ENCODE measurements around the gene ZNF560.
"Not testable (repeated sequence)": the region's sequence is repeated elsewhere in the genome, so short reads cannot be mapped to it uniquely, and the experiment has no call there.

The ZNF560 gene

GRCh38 chr19:9498183-9498902 lies at the start of gene ZNF560:
TSS of gene ZNF560 (minus strand) at chr19:9498616. CDS start at chr19:9475313, 23,303 bp downstream.
- H3K27me3 Mint-ChIP-seq (ENCODE audit: low read depth): no peaks in the 10 kb centered on the region
- H3K9me3 Mint-ChIP-seq: peaks cover 46% of the 10 kb centered on the region
- TF ChIP-seq, protein P1, sequence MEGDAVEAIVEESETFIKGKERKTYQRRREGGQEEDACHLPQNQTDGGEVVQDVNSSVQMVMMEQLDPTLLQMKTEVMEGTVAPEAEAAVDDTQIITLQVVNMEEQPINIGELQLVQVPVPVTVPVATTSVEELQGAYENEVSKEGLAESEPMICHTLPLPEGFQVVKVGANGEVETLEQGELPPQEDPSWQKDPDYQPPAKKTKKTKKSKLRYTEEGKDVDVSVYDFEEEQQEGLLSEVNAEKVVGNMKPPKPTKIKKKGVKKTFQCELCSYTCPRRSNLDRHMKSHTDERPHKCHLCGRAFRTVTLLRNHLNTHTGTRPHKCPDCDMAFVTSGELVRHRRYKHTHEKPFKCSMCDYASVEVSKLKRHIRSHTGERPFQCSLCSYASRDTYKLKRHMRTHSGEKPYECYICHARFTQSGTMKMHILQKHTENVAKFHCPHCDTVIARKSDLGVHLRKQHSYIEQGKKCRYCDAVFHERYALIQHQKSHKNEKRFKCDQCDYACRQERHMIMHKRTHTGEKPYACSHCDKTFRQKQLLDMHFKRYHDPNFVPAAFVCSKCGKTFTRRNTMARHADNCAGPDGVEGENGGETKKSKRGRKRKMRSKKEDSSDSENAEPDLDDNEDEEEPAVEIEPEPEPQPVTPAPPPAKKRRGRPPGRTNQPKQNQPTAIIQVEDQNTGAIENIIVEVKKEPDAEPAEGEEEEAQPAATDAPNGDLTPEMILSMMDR (IDR thresholded peaks at IDR 0.05; ENCODE audit: unreplicated experiment in 3 of 3): no peak
- no peaks in the 10 kb centered on the region for H3K4me1 Mint-ChIP-seq
- no peak within 1 kb of the TSS for H3K27ac Mint-ChIP-seq
- H3K4me3 Mint-ChIP-seq: no peak within 1 kb of the TSS
- no peaks in the 10 kb centered on the region for H3K36me3 Mint-ChIP-seq (ENCODE audit: low read depth)

- no peak overlapping the region for H3K4me3 Mint-ChIP-seq
- TF ChIP-seq, protein P1 (IDR thresholded peaks at IDR 0.05; ENCODE audit: unreplicated experiment in 3 of 3): no peak
- no peaks in the 10 kb centered on the region for H3K4me1 Mint-ChIP-seq
- H3K27me3 Mint-ChIP-seq (ENCODE audit: low read depth): no peaks in the 10 kb centered on the region
- H3K36me3 Mint-ChIP-seq (ENCODE audit: low read depth): peaks cover 16% of the 10 kb centered on the region
- no peak overlapping the region for H3K27ac Mint-ChIP-seq
- peaks cover 34% of the 10 kb centered on the region for H3K9me3 Mint-ChIP-seq
These were observed 49.5 kb upstream of the ZNF560 start for GRCh38 chr19:9547870-9548269.

DNA sequence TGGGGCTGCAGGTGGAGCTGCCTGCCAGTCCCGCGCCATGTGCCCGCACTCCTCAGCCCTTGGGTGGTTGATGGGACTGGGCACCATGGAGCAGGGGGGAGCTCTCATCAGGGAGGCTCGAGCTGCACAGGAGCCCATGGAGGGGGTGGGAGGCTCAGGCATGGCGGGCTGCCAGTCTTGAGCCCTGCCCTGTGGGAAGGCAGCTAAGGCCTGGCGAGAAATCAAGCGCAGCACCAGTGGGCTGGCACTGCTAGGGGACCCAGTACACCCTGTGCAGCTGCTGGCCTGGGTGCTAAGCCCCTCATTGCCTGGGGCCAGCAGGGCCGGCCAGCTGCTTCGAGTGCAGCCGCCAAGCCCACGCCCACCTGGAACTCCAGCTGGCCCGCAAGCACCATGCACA lies 42.9 kb upstream of the ZNF560 start:
- not testable (repeated sequence) for H3K4me3 Mint-ChIP-seq; H3K27me3 Mint-ChIP-seq (ENCODE audit: low read depth); H3K27ac Mint-ChIP-seq; H3K4me1 Mint-ChIP-seq
- Mint-ChIP-seq H3K9me3 (peaks cover 36% of the 10 kb centered on the region), H3K36me3 (ENCODE audit: low read depth) (peaks cover 38% of the 10 kb centered on the region)

- H3K4me3 Mint-ChIP-seq: peak overlapping the region; percentile 99
- H3K9me3 Mint-ChIP-seq: peaks cover 50% of the 10 kb centered on the region
- H3K27ac Mint-ChIP-seq: peak overlapping the region; percentile 72 to 100 (median 97)
- H3K36me3 Mint-ChIP-seq (ENCODE audit: low read depth): peaks cover 52% of the 10 kb centered on the region
- H3K27me3 Mint-ChIP-seq (ENCODE audit: low read depth); H3K4me1 Mint-ChIP-seq: not testable (repeated sequence)
These were observed 41.5 kb upstream of the ZNF560 start for GRCh38 chr19:9539921-9540320.

GRCh38 chr19:9539201-9539600 lies 40.8 kb upstream of the ZNF560 start:
- peaks cover 55% of the 10 kb centered on the region for H3K9me3 Mint-ChIP-seq
- peak overlapping the region; percentile 99 for H3K4me3 Mint-ChIP-seq
- peak overlapping the region; percentile 97 to 100 (median 100) for H3K27ac Mint-ChIP-seq
- not testable (repeated sequence) for H3K4me1 Mint-ChIP-seq; H3K27me3 Mint-ChIP-seq (ENCODE audit: low read depth)
- peaks cover 59% of the 10 kb centered on the region for H3K36me3 Mint-ChIP-seq (ENCODE audit: low read depth)

GRCh38 chr19:9538183-9539058 lies 40.0 kb upstream of the ZNF560 start, which contains the start of gene ZNF426:
TSS of gene ZNF426 (minus strand) at chr19:9538645. CDS start at chr19:9536232, 2,413 bp downstream.
- H3K4me3 Mint-ChIP-seq: peak within 1 kb of the TSS; percentile 99
- peak within 1 kb of the TSS; percentile 97 to 100 (median 100) for H3K27ac Mint-ChIP-seq
- no peaks in the 10 kb centered on the region for H3K27me3 Mint-ChIP-seq (ENCODE audit: low read depth)
- H3K36me3 Mint-ChIP-seq (ENCODE audit: low read depth): peaks cover 67% of the 10 kb centered on the region
- peaks cover 5% of the 10 kb centered on the region for H3K4me1 Mint-ChIP-seq
- TF ChIP-seq, protein P1 (IDR thresholded peaks at IDR 0.05; ENCODE audit: unreplicated experiment in 3 of 3): no peak
- peaks cover 63% of the 10 kb centered on the region for H3K9me3 Mint-ChIP-seq

DNA sequence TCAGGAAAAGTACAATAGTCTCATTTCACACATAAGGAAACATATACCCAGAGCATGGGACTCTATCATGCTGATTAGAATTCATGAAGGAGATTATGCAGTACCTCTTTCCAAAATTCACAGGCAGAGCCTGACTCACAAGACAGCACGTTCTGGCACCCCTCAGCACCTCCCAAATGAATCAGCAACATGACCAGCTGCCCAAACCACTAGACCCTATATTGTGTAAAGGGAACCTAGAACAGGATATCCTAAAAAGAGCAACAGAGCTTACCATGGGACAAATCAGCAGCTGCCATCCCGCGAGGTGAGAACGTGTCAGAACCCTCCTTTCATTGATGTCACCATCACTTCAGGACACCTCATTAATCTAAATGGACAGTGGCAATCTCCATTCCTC lies 37.5 kb upstream of the ZNF560 start:
- no peaks in the 10 kb centered on the region for H3K27me3 Mint-ChIP-seq (ENCODE audit: low read depth)
- peaks cover 81% of the 10 kb centered on the region for H3K9me3 Mint-ChIP-seq
- H3K36me3 Mint-ChIP-seq (ENCODE audit: low read depth): peaks cover 92% of the 10 kb centered on the region
- H3K4me3 Mint-ChIP-seq: peak overlapping the region; percentile 58 to 78 (median 72)
- TF ChIP-seq, protein P1 (IDR thresholded peaks at IDR 0.05; ENCODE audit: unreplicated experiment in 3 of 3): no peak
- H3K27ac Mint-ChIP-seq: no peak overlapping the region
- peaks cover 5% of the 10 kb centered on the region for H3K4me1 Mint-ChIP-seq
